ENCODE measurements around the gene SACM1L.

The SACM1L gene

GRCh38 chr3:45670436-45670835 is 18.8 kb upstream of the SACM1L start:
- no peak for TF ChIP-seq CTCF (IDR thresholded peaks at IDR 0.05; ENCODE audit: low read depth, low read length)
- DNase-seq (ENCODE audit: extremely low read depth, low read depth) = no peak

GRCh38 chr3:45670991-45671390 is 18.2 kb upstream of the SACM1L start:
- peak; percentile 90 for DNase-seq (ENCODE audit: extremely low read depth, low read depth)
- peak; percentile 29 for TF ChIP-seq CTCF (IDR thresholded peaks at IDR 0.05; ENCODE audit: low read depth, low read length)

GRCh38 chr3:45673273-45673672 is 15.9 kb upstream of the SACM1L start:
- TF ChIP-seq CTCF (IDR thresholded peaks at IDR 0.05; ENCODE audit: low read depth, low read length) = no peak
- DNase-seq (ENCODE audit: extremely low read depth, low read depth) = no peak

GRCh38 chr3:45676325-45677032 is 12.7 kb upstream of the SACM1L start:
- TF ChIP-seq CTCF (IDR thresholded peaks at IDR 0.05; ENCODE audit: low read depth, low read length) = no peak
- no peak for DNase-seq (ENCODE audit: extremely low read depth, low read depth)

- DNase-seq (ENCODE audit: extremely low read depth, low read depth) = no peak
Observed at GRCh38 chr3:45677033-45677446, 12.2 kb upstream of the SACM1L start.

GRCh38 chr3:45677841-45678240 is 11.4 kb upstream of the SACM1L start:
- DNase-seq (ENCODE audit: extremely low read depth, low read depth) = no peak
- no peak for TF ChIP-seq CTCF (IDR thresholded peaks at IDR 0.05; ENCODE audit: low read depth, low read length)

More at GRCh38 chr3:45677033-45677446, 12.2 kb upstream of the SACM1L start:
- no peak for TF ChIP-seq CTCF (IDR thresholded peaks at IDR 0.05; ENCODE audit: low read depth, low read length)

GRCh38 chr3:45679805-45680204 is 9.4 kb upstream of the SACM1L start:
- DNase-seq (ENCODE audit: extremely low read depth, low read depth) = no peak
- no peak for TF ChIP-seq CTCF (IDR thresholded peaks at IDR 0.05; ENCODE audit: low read depth, low read length)
